Urothelium cell line (cell line): ENCODE results near the gene NRXN2.

Experiments used
- DNase-seq: peaks from one replicate; pipeline ENCODE4 v3.0.0; 2011; ENCODE audit warnings: low spot score, mixed read lengths
- FAIRE-seq: peaks from 2 replicates; lab custom pipeline; 2011; peaks lifted over from hg19 to GRCh38; lab: Jason Lieb, UNC

Gene NRXN2

DNA sequence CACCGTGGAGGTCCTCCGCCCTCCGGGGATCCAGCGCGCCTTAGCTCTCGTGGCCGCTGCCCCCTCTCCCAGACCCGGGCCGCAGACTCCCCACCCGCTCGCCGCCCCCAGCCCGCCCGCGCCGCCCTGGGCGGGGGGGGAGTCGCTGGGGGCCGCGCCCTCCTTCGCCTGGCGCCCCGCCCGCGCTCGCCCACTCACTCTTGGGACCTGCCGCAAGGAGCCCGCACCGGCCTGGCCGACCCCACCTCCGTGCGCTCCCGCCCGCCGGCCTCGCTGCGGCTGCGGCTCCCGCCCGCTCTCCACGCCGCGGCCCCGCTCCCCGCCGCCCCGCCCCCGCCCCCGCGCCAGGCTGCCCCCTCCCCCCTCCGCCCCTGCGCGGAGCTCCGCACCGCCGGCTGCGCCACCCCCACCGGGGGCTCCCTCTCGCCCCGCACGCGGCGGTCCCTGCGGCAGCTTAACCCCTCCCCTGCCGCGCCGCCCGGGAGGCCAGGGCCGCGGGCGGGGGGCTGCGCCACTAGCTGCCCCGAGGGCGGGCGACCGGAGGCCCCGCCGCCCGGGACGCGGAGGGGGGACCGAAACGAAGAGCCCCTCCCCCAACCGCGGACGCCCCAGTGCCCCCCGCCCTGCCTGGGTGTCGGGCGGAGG lies 21.7 kb upstream of the NRXN2 start:
- no peak for FAIRE-seq
- no peak for DNase-seq

DNA sequence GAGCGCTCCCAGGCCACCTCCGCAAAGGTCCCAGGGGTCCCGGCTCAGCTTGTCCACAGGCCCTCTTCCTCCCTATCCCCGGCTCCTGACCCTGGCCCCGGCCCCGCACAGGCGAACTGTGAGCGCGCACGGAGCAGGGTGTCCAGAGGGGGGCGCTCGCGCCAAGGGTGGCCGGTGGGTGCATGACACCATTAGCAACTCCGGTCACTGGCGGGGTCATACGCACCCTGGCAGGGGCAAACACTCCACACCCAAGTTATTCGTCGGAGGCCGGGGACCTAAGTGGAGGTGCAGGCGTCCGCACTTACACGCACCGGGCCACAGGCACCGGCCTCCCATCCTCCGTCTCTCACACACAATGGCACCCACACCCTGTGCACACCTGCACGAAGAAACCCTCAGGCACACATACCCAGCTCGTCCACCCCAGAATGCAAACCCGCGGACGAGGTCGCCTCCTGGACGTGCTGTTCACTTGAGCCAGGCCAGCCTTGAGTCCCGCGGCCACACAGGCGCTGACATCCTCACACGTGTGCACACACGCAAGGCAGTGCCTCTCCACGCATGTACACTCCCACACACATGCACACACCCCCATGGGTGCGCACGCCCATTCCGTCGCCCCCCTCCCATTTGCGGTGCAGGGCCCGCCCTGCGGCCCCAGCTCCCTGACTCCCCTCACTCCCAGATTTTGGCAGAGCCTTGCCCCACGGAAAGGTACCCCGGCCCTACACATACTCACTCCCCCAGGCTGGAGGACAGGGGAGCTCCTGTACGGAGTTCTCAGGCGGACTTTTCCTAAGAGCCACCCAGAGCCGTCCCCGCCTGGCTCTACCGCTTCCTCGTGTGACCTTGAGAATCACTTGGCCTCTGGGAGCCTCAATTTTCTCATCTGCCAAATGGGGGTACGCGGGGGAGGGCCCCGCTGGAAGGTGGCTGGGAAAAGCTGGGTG lies 20.9 kb upstream of the NRXN2 start, which contains the start of gene RASGRP2:
Gene RASGRP2, minus strand, starts transcription at position 552 of the 953 bp plus-strand sequence. CDS start 1,276 bp downstream, outside the sequence.
- DNase-seq (peak; percentile 74), FAIRE-seq (no peak)

- DNase-seq = peak; percentile 93
- peak; percentile 75 for FAIRE-seq
These were observed 20.0 kb upstream of the NRXN2 start for GRCh38 chr11:64742889-64743590.

DNA sequence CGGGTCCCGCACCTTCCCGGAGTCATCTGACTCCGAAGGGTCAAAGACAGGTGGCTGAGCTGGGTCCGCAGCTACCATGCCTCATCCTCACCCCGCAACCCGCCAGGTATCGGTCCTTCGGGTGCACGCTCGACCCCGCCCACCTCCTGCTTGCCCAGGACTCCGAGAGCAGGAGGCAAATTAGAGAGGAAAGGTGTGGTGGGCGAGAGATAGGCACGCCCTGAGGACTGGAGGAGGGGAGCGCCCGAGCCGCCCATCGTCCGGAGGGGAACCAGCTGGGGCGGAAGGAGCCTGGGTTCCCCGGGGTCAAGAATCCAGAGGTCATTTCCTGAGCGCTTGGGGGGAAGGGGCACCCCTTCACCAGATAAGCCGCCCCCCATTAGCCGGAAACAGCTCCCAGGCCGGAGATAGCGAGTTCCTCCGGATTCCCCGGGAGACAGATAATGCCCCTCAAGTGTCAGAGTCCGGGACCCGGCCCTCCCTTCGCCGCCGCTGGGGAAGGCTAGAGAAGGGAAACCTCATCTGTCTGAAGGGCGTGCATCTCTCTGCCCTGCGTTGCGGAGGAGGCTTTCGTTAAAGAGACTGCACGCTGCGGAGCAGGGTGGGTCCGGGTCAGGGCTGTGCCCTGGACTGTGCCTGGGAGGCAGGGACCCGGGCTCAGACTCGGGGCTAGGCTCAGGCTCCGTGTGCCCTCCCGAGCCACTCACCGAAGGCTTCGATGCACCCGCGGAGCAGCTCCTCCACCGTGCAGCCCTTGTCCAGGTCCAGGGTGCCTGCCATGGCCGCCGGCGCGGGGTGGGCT lies 19.3 kb upstream of the NRXN2 start:
- no peak for DNase-seq
- FAIRE-seq = no peak

GRCh38 chr11:64741375-64742086 lies 18.5 kb upstream of the NRXN2 start:
- FAIRE-seq (no peak), DNase-seq (no peak)

GRCh38 chr11:64739871-64740270 lies 16.9 kb upstream of the NRXN2 start:
- DNase-seq = no peak
- no peak for FAIRE-seq

- DNase-seq = no peak
- FAIRE-seq = no peak
These were observed 13.7 kb upstream of the NRXN2 start for GRCh38 chr11:64736654-64737053.

GRCh38 chr11:64735725-64736259 lies 12.8 kb upstream of the NRXN2 start:
- FAIRE-seq = no peak

DNA sequence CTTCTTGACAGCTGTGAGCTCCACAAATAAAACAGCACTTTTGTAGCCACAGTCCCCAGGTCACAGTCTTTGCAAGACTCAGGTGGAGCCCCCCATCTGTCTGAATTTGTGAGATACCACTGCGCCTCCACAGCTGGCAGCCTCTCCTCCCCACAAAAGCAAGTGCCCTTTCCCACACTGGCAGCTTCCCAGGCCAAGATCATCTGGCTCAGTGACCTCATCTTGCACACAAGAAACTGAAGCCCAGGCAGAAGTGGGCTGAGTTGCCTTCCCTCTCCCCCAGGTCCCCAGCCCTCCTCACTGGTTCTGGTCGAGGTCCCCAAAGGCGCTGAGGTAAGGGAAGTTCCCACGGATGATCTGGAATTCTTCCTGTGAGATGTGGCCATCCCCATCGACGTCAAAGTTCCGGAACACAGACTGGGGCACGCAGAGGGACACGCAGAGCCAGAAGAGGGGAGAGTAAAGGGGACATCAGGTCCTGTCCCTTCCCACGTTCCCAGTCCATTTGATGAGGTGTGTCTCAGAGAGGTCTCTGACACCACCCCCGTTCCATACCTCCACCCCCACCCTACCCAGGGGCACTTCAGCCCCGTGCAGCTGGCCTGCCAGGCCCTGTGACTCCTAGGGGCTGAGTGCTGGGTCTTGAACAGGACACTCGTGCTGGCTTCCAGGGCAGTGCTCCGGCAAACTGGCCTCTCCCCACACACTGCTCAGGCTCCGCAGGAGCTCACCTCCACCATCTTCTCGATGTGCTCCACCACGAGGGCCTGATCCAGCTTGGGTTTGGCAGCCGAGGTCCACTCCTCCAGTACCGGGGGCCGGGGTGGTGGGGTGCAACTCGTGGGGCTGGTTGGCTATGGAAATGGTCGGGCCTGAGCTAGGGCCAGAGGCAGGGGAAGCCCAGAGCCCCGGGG lies 12.1 kb upstream of the NRXN2 start:
- no peak for FAIRE-seq
- DNase-seq = no peak

More at GRCh38 chr11:64735725-64736259, 12.8 kb upstream of the NRXN2 start:
- no peak for DNase-seq

GRCh38 chr11:64731601-64732000 lies 8.6 kb upstream of the NRXN2 start:
- FAIRE-seq = no peak
- DNase-seq = no peak

DNA sequence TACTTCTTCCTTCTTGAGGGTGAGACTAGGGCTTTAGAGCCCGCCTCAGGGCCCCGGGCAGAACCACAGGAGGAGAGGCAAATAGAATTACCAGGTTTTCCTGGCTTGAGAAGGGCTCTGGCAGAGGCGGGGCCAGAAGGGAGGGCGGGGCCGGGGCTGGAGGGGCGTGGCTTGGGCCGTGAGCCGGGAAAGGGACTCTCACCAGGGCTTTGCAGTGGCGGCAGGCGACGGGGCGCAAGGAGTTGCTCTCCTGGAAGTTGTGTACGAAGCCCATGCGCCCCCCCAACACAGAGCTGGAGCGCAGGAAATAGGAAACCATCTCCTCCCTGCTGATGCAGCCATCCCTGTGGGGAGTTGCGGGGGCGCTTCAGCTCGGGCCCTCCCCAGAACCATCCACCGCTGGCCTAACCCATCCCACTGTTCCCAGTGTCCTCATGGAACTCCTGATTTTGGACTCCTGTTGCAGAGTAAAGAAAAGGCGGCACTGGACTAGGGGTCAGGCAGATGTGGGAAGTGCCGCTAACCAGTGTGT lies 6.9 kb upstream of the NRXN2 start:
- FAIRE-seq (no peak), DNase-seq (no peak)

DNA sequence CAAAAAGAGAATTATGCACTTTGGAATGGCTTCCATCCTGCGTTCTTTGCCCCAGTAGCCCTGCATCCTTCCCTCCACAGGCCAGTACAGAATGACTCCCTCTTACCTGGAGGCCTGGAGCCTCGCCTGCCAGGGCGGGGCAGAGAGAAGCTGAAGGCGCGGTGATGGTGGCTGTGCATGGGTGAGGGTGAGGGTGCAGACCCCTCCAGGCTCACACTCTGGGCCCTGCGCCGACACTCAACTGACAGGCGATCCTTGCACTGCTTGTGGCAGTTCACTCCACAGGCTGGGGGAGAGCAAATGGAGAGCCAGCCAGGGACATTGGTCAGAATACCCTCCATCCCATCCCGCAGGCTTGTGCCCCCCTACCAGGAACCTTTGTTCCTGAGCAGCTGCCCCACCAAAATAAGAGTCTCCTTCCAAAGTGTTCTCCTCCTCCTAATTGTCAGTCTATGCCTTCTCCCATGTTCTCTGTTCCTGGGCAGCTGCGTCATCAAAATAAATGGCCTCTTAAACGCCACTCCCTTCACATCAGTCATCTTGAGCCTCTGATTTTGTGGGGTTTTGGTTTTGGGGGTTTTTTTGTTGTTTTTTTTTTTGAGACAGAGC lies 5.9 kb upstream of the NRXN2 start:
- FAIRE-seq = no peak

DNA sequence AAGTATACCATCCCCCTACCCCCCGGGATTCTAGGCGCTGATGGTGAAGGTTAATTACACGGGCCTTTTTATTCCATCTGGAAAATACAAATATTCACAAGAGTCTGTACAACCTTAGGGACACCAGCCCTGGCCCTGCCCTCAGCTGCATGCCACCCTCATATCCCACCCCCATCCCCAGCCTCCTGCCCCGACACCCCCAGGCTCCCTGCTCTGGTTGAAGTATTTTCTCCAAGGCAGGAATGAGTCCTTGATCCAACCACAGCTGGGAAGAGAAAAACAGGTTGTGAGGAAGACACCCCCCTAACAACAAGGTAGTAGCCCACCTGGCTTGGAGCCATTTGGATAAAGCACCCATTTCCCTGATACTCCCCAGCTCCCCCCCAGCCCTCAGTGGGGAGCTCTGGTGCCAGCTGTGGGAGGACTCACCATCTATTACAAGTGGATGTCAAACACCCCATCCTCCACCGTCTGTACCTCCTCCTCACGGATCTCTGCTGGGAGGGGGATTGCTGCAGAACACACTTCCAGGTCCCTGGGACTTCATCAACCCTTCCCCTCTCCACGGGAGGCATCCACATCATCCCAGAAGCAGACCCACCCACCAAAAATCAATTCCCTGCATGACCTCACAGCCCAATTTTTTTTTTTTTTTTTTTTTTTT lies 4.0 kb upstream of the NRXN2 start:
- no peak for DNase-seq
- no peak for FAIRE-seq

More for the DNA sequence above, 5.9 kb upstream of the NRXN2 start:
- no peak for DNase-seq

DNA sequence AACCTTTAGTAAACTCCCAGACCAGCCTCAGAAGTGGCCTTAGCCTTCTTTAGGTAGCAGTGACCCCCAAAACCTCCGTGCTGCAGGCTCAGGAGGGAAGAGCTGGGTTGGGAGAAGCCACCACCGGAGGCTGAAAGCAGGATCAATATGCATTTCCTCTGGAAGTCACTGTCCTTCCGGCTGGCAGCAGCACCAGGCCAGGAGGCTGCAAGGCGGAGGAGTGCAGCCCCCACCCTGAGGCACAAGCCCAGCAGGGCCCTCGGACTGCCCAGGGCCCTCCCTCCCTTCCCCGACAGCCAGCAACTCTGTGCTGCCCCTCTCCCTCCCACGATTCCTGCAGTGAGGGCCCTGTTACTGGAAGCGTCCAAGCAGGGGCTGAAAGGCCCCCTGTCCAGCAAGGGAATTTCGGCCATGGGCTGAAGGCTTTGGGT lies 3.2 kb upstream of the NRXN2 start:
- FAIRE-seq = no peak
- DNase-seq = no peak

DNA sequence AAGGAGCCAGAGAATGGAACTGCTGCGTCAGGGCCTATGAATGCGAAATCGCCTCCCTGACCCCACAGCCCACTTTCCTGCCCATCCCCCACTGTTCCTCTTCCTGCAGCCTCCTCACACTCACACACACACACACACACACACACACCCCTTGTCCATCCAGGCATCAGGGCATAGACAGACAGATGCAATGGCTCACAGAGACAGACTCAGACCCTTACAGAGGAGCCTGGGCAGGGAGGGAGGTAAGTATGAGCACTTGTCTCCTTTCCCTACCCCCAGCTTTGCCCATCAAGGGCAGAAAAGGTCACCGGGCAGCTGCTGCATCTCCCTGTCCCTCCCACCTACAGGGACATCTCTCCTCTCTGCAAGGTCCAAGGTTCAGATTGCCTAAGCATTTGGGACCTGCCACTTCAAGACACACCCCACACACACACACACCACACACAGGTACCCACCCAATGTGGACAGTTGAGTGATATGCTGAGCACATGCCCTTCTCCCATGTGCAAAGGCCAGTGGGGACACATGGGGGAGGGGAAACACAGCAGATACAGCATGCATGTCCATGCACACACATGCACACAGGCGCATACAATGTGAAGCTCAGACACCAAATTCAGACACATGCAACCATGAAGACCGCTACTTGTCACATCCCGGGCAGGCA lies 2.0 kb upstream of the NRXN2 start:
- DNase-seq (no peak), FAIRE-seq (peak; percentile 85)

- no peak for DNase-seq
- no peak for FAIRE-seq
These were observed 1.2 kb upstream of the NRXN2 start for GRCh38 chr11:64723907-64724862.
